Mesodermal cell (in vitro differentiated cells): ENCODE results near the gene STRADB.
"Not testable (repeated sequence)": the region's sequence is repeated elsewhere in the genome, so short reads cannot be mapped to it uniquely, and the experiment has no call there.

Experiments used
- H3K27ac ChIP-seq: 2 replicates; pipeline ENCODE4 v1.7.0; 2013; ENCODE audit warnings: mild to moderate bottlenecking, low read depth, low read length, moderate library complexity; ENCODE audit not compliant: severe bottlenecking
- H3K36me3 ChIP-seq: 2 replicates; pipeline ENCODE4 v1.7.1; 2013; ENCODE audit warnings: mild to moderate bottlenecking, low read length, moderate library complexity; ENCODE audit not compliant: control insufficient read depth, insufficient read depth
- H3K4me1 ChIP-seq: one replicate; pipeline ENCODE4 v1.7.1; 2013; ENCODE audit warnings: mild to moderate bottlenecking, low read length; ENCODE audit not compliant: insufficient read depth, control insufficient read depth, poor library complexity, severe bottlenecking
- H3K4me3 ChIP-seq: 2 replicates; pipeline ENCODE4 v1.7.0; 2013; ENCODE audit warnings: low read length, control low read depth, mild to moderate bottlenecking; ENCODE audit not compliant: insufficient read depth, poor library complexity, severe bottlenecking; ENCODE audit errors: extremely low read depth
- H3K9me3 ChIP-seq: 2 replicates; pipeline ENCODE4 v1.7.1; 2013; ENCODE audit warnings: mild to moderate bottlenecking, low read length, moderate library complexity; ENCODE audit not compliant: control insufficient read depth
- WGBS, 2 experiments: methylation state at CpG; one replicate each; pipeline ENCODE4 v1.1.5; 2013; ENCODE audit warnings: missing lambda C conversion rate in 2 of 2; ENCODE audit not compliant: insufficient coverage in 2 of 2; 5-methylcytosine and 5-hydroxymethylcytosine counted together

Gene STRADB

GRCh38 chr2:201467666-201468065 is 16.1 kb downstream of the STRADB start:
- Histone ChIP-seq H3K4me1 (peaks cover 10% of the 10 kb centered on the region), H3K27ac (no peak overlapping the region), H3K4me3 (no peak overlapping the region), H3K9me3 (no peaks in the 10 kb centered on the region), H3K36me3 (peaks cover 7% of the 10 kb centered on the region)

- WGBS, 2 experiments: 43 to 61% methylated on average over 6 of the region's 9 CpGs
Observed at GRCh38 chr2:201470821-201471731, 19.5 kb downstream of the STRADB start.

DNA sequence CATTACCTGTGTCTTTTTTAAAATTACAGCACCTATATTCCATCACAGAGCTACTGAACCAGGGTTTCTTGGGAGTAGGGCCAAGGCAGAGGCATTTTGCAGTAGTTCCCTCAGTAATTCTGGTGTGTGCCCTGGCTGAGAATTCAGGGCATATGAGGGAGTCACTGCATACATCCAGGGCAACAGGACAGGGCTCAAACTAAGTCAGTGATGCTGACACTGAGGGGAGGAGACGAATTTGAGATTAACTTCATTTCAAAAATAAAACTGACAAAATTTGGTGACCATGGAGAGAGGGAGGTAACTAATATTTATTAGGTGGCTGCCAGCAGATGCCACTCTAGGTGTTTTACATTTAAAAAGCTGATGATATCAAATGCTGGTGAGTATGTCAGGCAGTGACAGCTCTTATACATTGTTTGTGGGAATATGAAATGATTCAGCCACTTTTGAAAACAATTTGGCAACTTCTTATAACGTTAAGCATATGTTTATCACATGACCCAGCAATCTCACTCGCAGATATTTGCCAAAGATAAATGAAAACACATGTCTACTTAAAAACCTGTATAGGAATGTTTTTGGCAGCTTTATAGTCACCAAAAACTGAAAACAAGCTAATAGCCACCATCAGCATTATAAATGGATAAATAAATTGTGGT is 20.3 kb downstream of the STRADB start:
- 100% methylated on average over 2 of the region's 3 CpGs; no CpG with 5 or more reads in 1 of the 2 experiments for WGBS, 2 experiments
- Histone ChIP-seq H3K27ac (no peak overlapping the region), H3K4me3 (no peak overlapping the region), H3K9me3 (no peaks in the 10 kb centered on the region), H3K36me3 (peaks cover 6% of the 10 kb centered on the region), H3K4me1 (peaks cover 5% of the 10 kb centered on the region)

More at GRCh38 chr2:201470821-201471731, 19.5 kb downstream of the STRADB start:
- Histone ChIP-seq H3K9me3 (no peaks in the 10 kb centered on the region), H3K4me3 (no peak overlapping the region), H3K4me1 (peaks cover 5% of the 10 kb centered on the region), H3K36me3 (peaks cover 6% of the 10 kb centered on the region), H3K27ac (no peak overlapping the region)

DNA sequence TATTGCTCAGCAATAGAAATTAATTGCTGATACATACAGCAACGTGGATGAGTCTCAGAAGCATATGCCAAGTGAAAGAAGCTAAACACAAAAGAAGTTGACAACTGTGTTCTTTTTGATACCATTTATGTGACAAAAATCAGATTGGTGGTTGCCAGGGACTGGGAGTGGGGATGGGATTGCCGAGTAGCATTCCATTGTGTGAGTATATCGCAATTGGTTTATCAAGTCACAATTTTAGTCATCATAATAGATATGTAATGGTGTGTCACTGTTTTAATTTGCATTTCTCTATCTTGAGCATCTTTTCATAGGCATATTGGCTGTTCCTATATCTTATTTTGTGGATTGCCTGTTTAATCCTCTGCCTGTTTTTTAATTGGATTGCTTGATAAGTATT is 20.9 kb downstream of the STRADB start:
- H3K9me3 ChIP-seq: no peaks in the 10 kb centered on the region
- peaks cover 1% of the 10 kb centered on the region for H3K4me1 ChIP-seq
- no peak overlapping the region for H3K27ac ChIP-seq
- peaks cover 6% of the 10 kb centered on the region for H3K36me3 ChIP-seq
- WGBS, 2 experiments: 89 to 100% methylated on average over 1 of the region's 3 CpGs
- no peak overlapping the region for H3K4me3 ChIP-seq

- 89 to 94% methylated on average over 3 to 4 of the region's 4 CpGs for WGBS, 2 experiments
- Histone ChIP-seq H3K4me3 (no peak overlapping the region), H3K9me3 (no peaks in the 10 kb centered on the region), H3K36me3 (peaks cover 11% of the 10 kb centered on the region), H3K27ac (no peak overlapping the region), H3K4me1 (no peaks in the 10 kb centered on the region)
Observed at GRCh38 chr2:201482543-201482942, 31.0 kb downstream of the STRADB start.

DNA sequence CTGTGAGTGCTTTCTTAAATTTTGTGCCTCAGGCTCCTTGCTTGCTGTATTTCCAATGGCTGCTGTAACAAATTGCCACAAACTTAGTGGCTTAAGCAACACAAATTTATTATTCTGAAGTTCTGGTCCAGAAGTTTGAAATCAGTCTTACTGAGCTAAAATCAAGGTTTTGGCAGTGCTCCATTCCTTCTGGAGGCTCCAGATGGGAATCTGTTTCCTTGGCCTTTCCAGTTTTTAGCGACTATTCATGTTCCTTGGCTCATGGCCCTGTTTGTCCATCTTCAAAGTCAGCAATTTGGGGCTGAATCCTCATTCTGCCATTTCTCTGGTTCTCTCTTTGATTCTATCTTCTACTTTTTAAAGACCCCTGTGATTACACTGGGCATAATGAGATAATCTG is 31.8 kb downstream of the STRADB start:
- WGBS, 2 experiments: 57% methylated on average over 1 of the region's 1 CpG

DNA sequence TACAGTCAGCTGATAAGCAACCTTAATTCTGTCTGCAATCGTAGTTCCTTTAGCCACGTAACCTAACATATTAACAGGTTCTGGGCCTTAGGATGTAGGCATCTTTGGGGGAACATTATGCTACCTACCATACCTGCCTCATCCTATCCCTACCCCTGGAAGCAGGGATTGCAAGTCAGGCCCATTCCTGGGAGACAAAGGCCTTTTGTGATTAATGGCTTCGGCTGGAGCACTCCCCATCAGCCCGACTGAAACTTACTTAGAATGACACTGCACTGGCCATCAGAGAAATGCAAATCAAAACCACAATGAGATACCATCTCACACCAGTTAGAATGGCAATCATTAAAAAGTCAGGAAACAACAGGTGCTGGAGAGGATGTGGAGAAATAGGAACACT is 32.2 kb downstream of the STRADB start:
- WGBS, 2 experiments: 80 to 100% methylated on average over 1 of the region's 4 CpGs
- not testable (repeated sequence) for H3K9me3 ChIP-seq, H3K4me1 ChIP-seq, H3K27ac ChIP-seq, H3K4me3 ChIP-seq
- peaks cover 11% of the 10 kb centered on the region for H3K36me3 ChIP-seq

More for the DNA sequence above, 31.8 kb downstream of the STRADB start:
- peaks cover 11% of the 10 kb centered on the region for H3K36me3 ChIP-seq
- no peaks in the 10 kb centered on the region for H3K4me1 ChIP-seq
- H3K27ac ChIP-seq: no peak overlapping the region
- no peaks in the 10 kb centered on the region for H3K9me3 ChIP-seq
- H3K4me3 ChIP-seq: no peak overlapping the region

- 87 to 97% methylated on average over 4 of the region's 4 CpGs for WGBS, 2 experiments
- no peak overlapping the region for H3K27ac ChIP-seq
- no peak overlapping the region for H3K4me3 ChIP-seq
- no peaks in the 10 kb centered on the region for H3K4me1 ChIP-seq
- no peaks in the 10 kb centered on the region for H3K9me3 ChIP-seq
- H3K36me3 ChIP-seq: peaks cover 11% of the 10 kb centered on the region
Observed at GRCh38 chr2:201484805-201485204, 33.3 kb downstream of the STRADB start.

GRCh38 chr2:201490291-201490690 is 38.8 kb downstream of the STRADB start:
- H3K4me1 ChIP-seq: no peaks in the 10 kb centered on the region
- H3K9me3 ChIP-seq: no peaks in the 10 kb centered on the region
- H3K4me3 ChIP-seq: no peak overlapping the region
- no peak overlapping the region for H3K27ac ChIP-seq
- WGBS, 2 experiments: 91 to 93% methylated on average over 3 to 4 of the region's 4 CpGs
- H3K36me3 ChIP-seq: no peaks in the 10 kb centered on the region

- Histone ChIP-seq H3K9me3 (no peaks in the 10 kb centered on the region), H3K36me3 (no peaks in the 10 kb centered on the region), H3K4me3 (no peak overlapping the region), H3K27ac (no peak overlapping the region), H3K4me1 (no peaks in the 10 kb centered on the region)
- no CpG with 5 or more reads among the region's 1 CpG for WGBS, 2 experiments
Observed at GRCh38 chr2:201496785-201497184, 45.2 kb downstream of the STRADB start.

GRCh38 chr2:201500534-201500933 is 49.0 kb downstream of the STRADB start:
- H3K4me1 ChIP-seq: no peaks in the 10 kb centered on the region
- 57 to 88% methylated on average over 1 of the region's 3 CpGs for WGBS, 2 experiments
- H3K36me3 ChIP-seq: no peaks in the 10 kb centered on the region

More at GRCh38 chr2:201500534-201500933, 49.0 kb downstream of the STRADB start:
- no peak overlapping the region for H3K4me3 ChIP-seq
- H3K27ac ChIP-seq: no peak overlapping the region
- H3K9me3 ChIP-seq: no peaks in the 10 kb centered on the region
